OCI-LY3 (cell line): Measurements from ENCODE around the gene SYNE3.

Experiments
- EZH2phosphoT487 ChIP-seq: fragments of 200-600 bp; shearing (Covaris generic); IDR thresholded peaks from 2 replicates; pipeline ENCODE4 v1.6.1; 2018; ENCODE audit warnings: antibody characterized with exemption, mixed run types, low read depth
- TF ChIP-seq, protein P1 (sequence below): fragments of 200-600, 300-600 bp; sonication (generic); IDR thresholded peaks from 2 replicates; pipeline ENCODE4 v1.5.1; 2014; ENCODE audit warnings: antibody characterized with exemption, low read length, low read depth

DNA sequence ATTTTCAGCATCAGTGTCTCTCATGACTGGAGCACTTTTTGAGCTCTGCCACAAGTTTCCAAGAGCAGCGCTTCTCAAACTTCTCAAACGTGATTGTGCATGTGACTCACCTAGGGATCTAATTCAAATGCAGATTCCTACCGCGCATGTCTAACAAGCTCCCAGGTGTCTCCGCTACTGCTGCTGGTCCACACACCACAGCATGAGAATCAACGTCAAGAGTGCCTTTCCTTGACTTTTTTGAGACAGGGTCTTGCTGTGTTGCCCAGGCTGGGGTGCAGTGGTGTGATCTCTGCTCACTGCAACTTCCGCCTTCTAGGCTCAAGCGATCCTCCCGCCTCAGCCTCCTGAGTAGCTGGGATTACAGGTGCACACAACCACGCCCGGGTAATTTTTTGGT is 40.8 kb upstream of the SYNE3 start:
- no peak for TF ChIP-seq EZH2phosphoT487
- TF ChIP-seq, protein P1, sequence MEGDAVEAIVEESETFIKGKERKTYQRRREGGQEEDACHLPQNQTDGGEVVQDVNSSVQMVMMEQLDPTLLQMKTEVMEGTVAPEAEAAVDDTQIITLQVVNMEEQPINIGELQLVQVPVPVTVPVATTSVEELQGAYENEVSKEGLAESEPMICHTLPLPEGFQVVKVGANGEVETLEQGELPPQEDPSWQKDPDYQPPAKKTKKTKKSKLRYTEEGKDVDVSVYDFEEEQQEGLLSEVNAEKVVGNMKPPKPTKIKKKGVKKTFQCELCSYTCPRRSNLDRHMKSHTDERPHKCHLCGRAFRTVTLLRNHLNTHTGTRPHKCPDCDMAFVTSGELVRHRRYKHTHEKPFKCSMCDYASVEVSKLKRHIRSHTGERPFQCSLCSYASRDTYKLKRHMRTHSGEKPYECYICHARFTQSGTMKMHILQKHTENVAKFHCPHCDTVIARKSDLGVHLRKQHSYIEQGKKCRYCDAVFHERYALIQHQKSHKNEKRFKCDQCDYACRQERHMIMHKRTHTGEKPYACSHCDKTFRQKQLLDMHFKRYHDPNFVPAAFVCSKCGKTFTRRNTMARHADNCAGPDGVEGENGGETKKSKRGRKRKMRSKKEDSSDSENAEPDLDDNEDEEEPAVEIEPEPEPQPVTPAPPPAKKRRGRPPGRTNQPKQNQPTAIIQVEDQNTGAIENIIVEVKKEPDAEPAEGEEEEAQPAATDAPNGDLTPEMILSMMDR: no peak
